H9 (cell line): Measurements from ENCODE around the gene ZBTB25. TPM values are rescaled to one million over a fixed set of nuclear protein-coding genes. Genes with fewer than 3 reads are reported as not detected.

Source experiments
- DNase-seq: peaks from one replicate; pipeline ENCODE4 v3.0.0-alpha.2; 2017
- H2AFZ ChIP-seq: one replicate; pipeline ENCODE4 v1.6.1; 2013; ENCODE audit warnings: mild to moderate bottlenecking, low read length, control low read depth, moderate library complexity
- H2AK5ac ChIP-seq: 2 replicates; pipeline ENCODE4 v1.6.1; 2013; ENCODE audit warnings: low read length, control low read depth, mixed read lengths; ENCODE audit not compliant: insufficient read length
- H2BK120ac ChIP-seq: one replicate; pipeline ENCODE4 v1.6.1; 2013; ENCODE audit warnings: low read depth, mild to moderate bottlenecking, low read length, control low read depth, inconsistent platforms; ENCODE audit not compliant: poor library complexity, severe bottlenecking
- H2BK12ac ChIP-seq: 2 replicates; pipeline ENCODE4 v1.6.1; 2013; ENCODE audit warnings: low read length, control low read depth, mixed read lengths, low read depth; ENCODE audit not compliant: insufficient read length
- H2BK15ac ChIP-seq: 2 replicates; pipeline ENCODE4 v1.6.1; 2013; ENCODE audit warnings: low read depth, low read length, control low read depth
- H2BK20ac ChIP-seq: one replicate; pipeline ENCODE4 v1.6.1; 2013; ENCODE audit warnings: low read depth, mild to moderate bottlenecking, low read length, control low read depth, inconsistent platforms; ENCODE audit not compliant: poor library complexity, severe bottlenecking
- H2BK5ac ChIP-seq: 2 replicates; pipeline ENCODE4 v1.6.1; 2013; ENCODE audit warnings: low read length, control low read depth, mixed read lengths; ENCODE audit not compliant: insufficient read length
- H3K14ac ChIP-seq: 2 replicates; pipeline ENCODE4 v1.6.1; 2013; ENCODE audit warnings: low read length, control low read depth; ENCODE audit not compliant: insufficient read depth
- H3K18ac ChIP-seq: 2 replicates; pipeline ENCODE4 v1.6.1; 2013; ENCODE audit warnings: low read depth, mild to moderate bottlenecking, mixed read lengths, low read length, control low read depth; ENCODE audit not compliant: insufficient read length
- H3K23ac ChIP-seq: 2 replicates; pipeline ENCODE4 v1.6.1; 2013; ENCODE audit warnings: low read length, control low read depth, mixed read lengths, low read depth; ENCODE audit not compliant: insufficient read length
- H3K23me2 ChIP-seq: 2 replicates; pipeline ENCODE4 v1.6.1; 2013; ENCODE audit warnings: low read depth, mild to moderate bottlenecking, mixed read lengths, low read length, control low read depth; ENCODE audit not compliant: insufficient read length, poor library complexity, severe bottlenecking
- H3K27ac ChIP-seq: 2 replicates; pipeline ENCODE4 v1.5.1; 2013; ENCODE audit warnings: low read length, control low read depth, mixed read lengths, low read depth; ENCODE audit not compliant: insufficient read length
- H3K27me3 ChIP-seq: 2 replicates; pipeline ENCODE4 v1.6.1; 2013; ENCODE audit warnings: low read length, control low read depth, inconsistent platforms; ENCODE audit not compliant: insufficient read depth
- H3K4ac ChIP-seq: 2 replicates; pipeline ENCODE4 v1.6.1; 2013; ENCODE audit warnings: low read depth, mild to moderate bottlenecking, control low read depth, inconsistent platforms, low read length, moderate library complexity
- H3K4me1 ChIP-seq: 2 replicates; pipeline ENCODE4 v1.6.1; 2013; ENCODE audit warnings: low read length, control low read depth, inconsistent platforms; ENCODE audit not compliant: insufficient read depth
- H3K4me2 ChIP-seq: 2 replicates; pipeline ENCODE4 v1.6.1; 2013; ENCODE audit warnings: low read length, control low read depth, mixed read lengths; ENCODE audit not compliant: insufficient read length, insufficient read depth
- H3K56ac ChIP-seq: 2 replicates; pipeline ENCODE4 v1.6.1; 2013; ENCODE audit warnings: low read depth, mild to moderate bottlenecking, mixed read lengths, low read length, control low read depth; ENCODE audit not compliant: insufficient read length
- H3K79me1 ChIP-seq: 2 replicates; pipeline ENCODE4 v1.6.1; 2013; ENCODE audit warnings: low read depth, mild to moderate bottlenecking, moderate library complexity, low read length, control low read depth, inconsistent platforms; ENCODE audit not compliant: insufficient read depth, poor library complexity, severe bottlenecking
- H3K79me2 ChIP-seq: 2 replicates; pipeline ENCODE4 v1.6.1; 2013; ENCODE audit warnings: low read length, control low read depth, inconsistent platforms; ENCODE audit not compliant: insufficient read depth
- H3K9ac ChIP-seq: 2 replicates; pipeline ENCODE4 v1.6.1; 2013; ENCODE audit warnings: low read length, control low read depth, mixed read lengths; ENCODE audit not compliant: insufficient read length; ENCODE audit errors: extremely low read depth
- H3K9me3 ChIP-seq: one replicate; pipeline ENCODE4 v1.6.1; 2013; ENCODE audit warnings: low read depth, low read length, inconsistent platforms; ENCODE audit not compliant: control insufficient read depth
- H3T11ph ChIP-seq: one replicate; pipeline ENCODE4 v1.6.1; 2013; ENCODE audit warnings: mild to moderate bottlenecking, low read length, control low read depth, inconsistent platforms
- H4K20me1 ChIP-seq: one replicate; pipeline ENCODE4 v1.6.1; 2013; ENCODE audit not compliant: control insufficient read depth, insufficient read length, insufficient read depth
- H4K5ac ChIP-seq: 2 replicates; pipeline ENCODE4 v1.6.1; 2013; ENCODE audit warnings: low read depth, mild to moderate bottlenecking, mixed read lengths, low read length, control low read depth; ENCODE audit not compliant: insufficient read length
- H4K8ac ChIP-seq: replicated peaks from 2 replicates; pipeline ENCODE4 v1.6.1; 2013; ENCODE audit warnings: low read length, control low read depth, mixed read lengths, low read depth; ENCODE audit not compliant: insufficient read length
- H4K91ac ChIP-seq: 2 replicates; pipeline ENCODE4 v1.6.1; 2013; ENCODE audit warnings: low read depth, mild to moderate bottlenecking, moderate library complexity, mixed read lengths, low read length, control low read depth; ENCODE audit not compliant: insufficient read length
- H3K27ac Mint-ChIP-seq, 3 experiments: 2 replicates in 2 of 3; 3 replicates in 1 of 3; pipeline ENCODE4 v1.8.0; 2020 to 2021; ENCODE audit warnings: mixed read lengths in 3 of 3, mild to moderate bottlenecking in 1 of 3, moderate library complexity in 1 of 3
- H3K27me3 Mint-ChIP-seq: 2 replicates; pipeline ENCODE4 v1.8.0; 2021; ENCODE audit warnings: low read depth, mild to moderate bottlenecking, moderate library complexity, mixed read lengths
- H3K36me3 Mint-ChIP-seq, 3 experiments: 2 replicates in 2 of 3; 3 replicates in 1 of 3; pipeline ENCODE4 v1.8.0; 2020 to 2021; ENCODE audit warnings: low read depth in 3 of 3, mixed read lengths in 3 of 3; ENCODE audit not compliant: insufficient read depth in 1 of 3
- H3K4me1 Mint-ChIP-seq, 2 experiments: 2 replicates each; pipeline ENCODE4 v1.8.0; 2020; ENCODE audit warnings: mixed read lengths in 2 of 2
- H3K4me3 Mint-ChIP-seq, 2 experiments: 2 replicates in 1 of 2; 3 replicates in 1 of 2; pipeline ENCODE4 v1.8.0; 2020 to 2021; ENCODE audit warnings: mild to moderate bottlenecking in 2 of 2, mixed read lengths in 2 of 2, moderate library complexity in 1 of 2
- H3K9me3 Mint-ChIP-seq, 2 experiments: 2 replicates in 1 of 2; 3 replicates in 1 of 2; pipeline ENCODE4 v1.8.0; 2020; ENCODE audit warnings: mild to moderate bottlenecking in 2 of 2, mixed read lengths in 2 of 2, moderate library complexity in 1 of 2
- CTCF ChIP-seq: fragments of 200-600 bp; sonication (generic); conservative IDR thresholded peaks from 3 replicates; pipeline ENCODE4 v1.8.0; 2021; ENCODE audit warnings: antibody characterized with exemption, mild to moderate bottlenecking
- WGBS: extraction: QIAGEN DNeasy Blood & Tissue Kit; methylation state at CpG from one replicate; pipeline ENCODE4 v1.1.7; 2013; ENCODE audit warnings: missing lambda C conversion rate, low lambda C conversion rate, mixed read lengths; ENCODE audit not compliant: insufficient read length; ENCODE audit errors: extremely low coverage; 5-methylcytosine and 5-hydroxymethylcytosine counted together
- total RNA-seq: library from RNA; stranded (reverse); gene quantifications from 2 replicates; pipeline ENCODE4 v1.2.1, GENCODE V29; 2021

ZBTB25 gene
- total RNA-seq, 1 experiment from 2014 or later, result 8.2 TPM

GRCh38 chr14:64507376-64508156 lies 3.9 kb upstream of the ZBTB25 start:
- Mint-ChIP-seq H3K9me3 (no peaks in the 10 kb centered on the region), H3K36me3 (peaks cover 0 to 7% (median 3%) of the 10 kb centered on the region in 3 experiments; a peak in 3 of 7 replicates), H3K27me3 (no peaks in the 10 kb centered on the region), H3K4me3 (0 out of 5 replicates have a peak overlapping the region, but pooled peaks of 1 of the 2 experiments have one; percentile 16), H3K4me1 (peaks cover 53 to 55% of the 10 kb centered on the region in 2 experiments), H3K27ac (no peak overlapping the region)
- H3K56ac ChIP-seq, result no peak overlapping the region
- no peaks in the 10 kb centered on the region for H3K27me3 ChIP-seq
- no peak overlapping the region for H2BK12ac ChIP-seq
- TF ChIP-seq CTCF, result no peak
- no peak overlapping the region for H4K5ac ChIP-seq
- H3K18ac ChIP-seq, result no peak overlapping the region
- H2BK15ac ChIP-seq, result no peak overlapping the region
- H2AFZ ChIP-seq, result no peak overlapping the region
- no peak overlapping the region for H3K27ac ChIP-seq
- no peak for DNase-seq
- no peaks in the 10 kb centered on the region for H4K20me1 ChIP-seq
- no peaks in the 10 kb centered on the region for H3K9me3 ChIP-seq
- H3K9ac ChIP-seq, result no peak overlapping the region
- no peaks in the 10 kb centered on the region for H3K79me1 ChIP-seq
- H3K4ac ChIP-seq, result no peak overlapping the region
- no peak overlapping the region for H3K23ac ChIP-seq
- no peak overlapping the region for H2BK120ac ChIP-seq
- no peak overlapping the region for H2BK5ac ChIP-seq
- no peaks in the 10 kb centered on the region; the same call in 1 of the 2 replicates for H3K4me1 ChIP-seq
- WGBS, result no CpG with 5 or more reads among the region's 4 CpGs
- H2AK5ac ChIP-seq, result no peak overlapping the region
- no peak overlapping the region for H3K14ac ChIP-seq
- H2BK20ac ChIP-seq, result no peak overlapping the region
- no peak overlapping the region for H4K8ac ChIP-seq
- H4K91ac ChIP-seq, result no peak overlapping the region
- H3K23me2 ChIP-seq, result peaks cover 14% of the 10 kb centered on the region
- H3K79me2 ChIP-seq, result peaks cover 34% of the 10 kb centered on the region; the same call in 1 of the 2 replicates
- H3T11ph ChIP-seq, result no peak overlapping the region
- H3K4me2 ChIP-seq, result no peak overlapping the region
